ENCODE results near the gene EXOC2.

GRCh38 chr6:689223-689622, 3.7 kb downstream of the EXOC2 start:
- TF ChIP-seq TAF1 (IDR thresholded peaks at IDR 0.05; ENCODE audit: low read depth, low read length) (no peak), POU2F2 (IDR thresholded peaks at IDR 0.05; ENCODE audit: low read depth, low read length) (no peak)
